NCI-H524 (cell line): ENCODE measurements around the gene RASGRP3.

Experiments used
- DNase-seq, 2 experiments: peaks; one replicate each; lab custom pipeline; 2025; lab: John Stamatoyannopoulos, UW

Gene RASGRP3

DNA sequence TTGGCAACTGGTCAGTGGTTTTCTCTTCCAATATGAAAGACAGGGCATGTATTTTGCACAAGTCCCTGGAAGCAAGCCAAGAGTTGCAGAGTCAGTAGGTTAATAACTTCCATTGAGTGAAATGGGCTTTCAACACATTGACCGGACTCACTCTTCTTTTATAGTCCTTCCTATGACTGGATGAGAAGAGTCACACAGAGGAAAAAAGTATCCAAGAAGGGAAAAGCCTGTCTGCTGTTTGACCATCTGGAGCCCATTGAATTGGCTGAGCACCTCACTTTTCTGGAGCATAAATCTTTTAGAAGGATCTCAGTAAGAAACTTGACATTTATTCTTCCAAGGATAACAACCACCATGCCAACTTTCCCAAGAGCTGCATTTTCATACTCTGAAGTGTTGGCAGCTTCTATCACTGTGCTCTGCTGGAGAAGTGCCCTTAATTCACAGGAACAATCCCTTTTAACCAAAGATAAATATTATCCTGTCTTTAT lies 45.4 kb downstream of the RASGRP3 start:
- DNase-seq: no peak

DNA sequence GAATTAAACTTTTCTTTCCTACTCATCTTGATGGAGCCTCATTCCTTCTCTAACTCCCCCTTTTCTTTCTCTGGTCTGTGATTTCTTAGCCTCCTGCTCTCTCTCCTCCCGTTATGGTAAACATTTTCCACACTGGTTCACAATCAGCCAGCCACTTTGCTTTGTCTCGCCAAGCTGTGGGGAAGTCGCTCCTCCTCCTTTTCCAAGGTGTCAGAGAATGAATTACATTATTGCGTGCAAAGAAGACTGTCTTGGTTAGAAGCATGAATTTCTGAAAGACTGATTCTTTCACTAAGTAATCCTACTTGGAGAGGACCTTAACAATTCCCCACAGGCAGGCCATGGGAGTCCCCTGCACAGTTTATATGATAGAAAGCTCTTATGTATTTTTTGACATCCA lies 46.1 kb downstream of the RASGRP3 start:
- DNase-seq: no peak

DNA sequence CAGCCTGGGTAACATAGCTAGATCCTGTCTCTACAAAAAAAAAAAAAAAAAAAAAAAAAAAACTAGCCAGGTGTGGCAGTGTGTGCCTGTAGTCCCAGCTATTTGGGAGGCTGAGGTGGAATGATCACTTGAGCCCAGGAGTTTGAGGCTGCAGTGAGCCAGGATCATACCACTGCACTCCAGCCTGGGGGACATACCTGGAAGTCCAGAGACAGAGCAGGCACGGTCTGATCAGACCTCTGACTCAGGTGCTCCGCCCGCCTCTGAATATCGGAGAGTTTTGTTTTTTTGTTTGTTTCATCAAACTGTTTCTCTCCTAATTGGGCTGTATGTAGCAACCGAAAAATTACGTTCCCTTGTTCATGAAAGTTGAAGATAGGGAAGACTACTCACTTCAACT lies 49.2 kb downstream of the RASGRP3 start:
- no peak for DNase-seq

DNA sequence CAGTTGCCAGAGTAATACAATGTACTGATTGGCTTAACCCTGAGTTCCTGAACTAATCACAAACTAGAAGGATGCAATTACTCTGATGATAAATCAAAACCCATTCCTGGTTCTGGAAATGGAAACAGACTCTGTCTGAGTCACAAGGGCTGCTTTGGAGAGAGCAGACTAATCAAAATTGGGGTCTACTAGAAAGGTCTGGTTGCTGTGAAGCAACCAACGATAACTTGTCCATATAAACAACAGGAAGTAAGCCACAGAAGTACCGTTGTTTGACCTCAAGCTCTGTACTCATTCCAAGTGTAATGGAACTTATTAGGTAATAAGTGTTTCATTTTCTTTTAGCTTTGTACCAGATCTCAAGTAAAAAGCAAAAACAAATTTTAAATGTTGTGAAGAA lies 49.7 kb downstream of the RASGRP3 start:
- no peak for DNase-seq

DNA sequence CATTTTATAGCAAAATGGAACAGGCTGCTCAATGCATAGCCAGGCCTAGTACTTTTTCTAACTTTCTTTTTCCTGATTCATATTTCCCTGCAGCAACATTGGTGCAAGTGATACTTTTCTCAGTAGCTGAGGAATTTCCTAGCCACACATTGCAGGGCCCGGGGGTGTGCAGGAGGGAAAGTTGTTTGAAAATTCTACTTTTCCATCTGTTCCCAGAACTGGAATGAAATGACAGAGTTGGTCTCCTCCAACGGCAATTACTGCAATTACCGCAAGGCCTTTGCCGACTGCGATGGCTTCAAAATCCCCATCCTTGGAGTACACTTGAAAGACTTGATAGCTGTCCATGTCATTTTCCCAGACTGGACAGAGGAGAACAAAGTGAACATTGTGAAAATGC lies 50.5 kb downstream of the RASGRP3 start:
- no peak for DNase-seq

DNA sequence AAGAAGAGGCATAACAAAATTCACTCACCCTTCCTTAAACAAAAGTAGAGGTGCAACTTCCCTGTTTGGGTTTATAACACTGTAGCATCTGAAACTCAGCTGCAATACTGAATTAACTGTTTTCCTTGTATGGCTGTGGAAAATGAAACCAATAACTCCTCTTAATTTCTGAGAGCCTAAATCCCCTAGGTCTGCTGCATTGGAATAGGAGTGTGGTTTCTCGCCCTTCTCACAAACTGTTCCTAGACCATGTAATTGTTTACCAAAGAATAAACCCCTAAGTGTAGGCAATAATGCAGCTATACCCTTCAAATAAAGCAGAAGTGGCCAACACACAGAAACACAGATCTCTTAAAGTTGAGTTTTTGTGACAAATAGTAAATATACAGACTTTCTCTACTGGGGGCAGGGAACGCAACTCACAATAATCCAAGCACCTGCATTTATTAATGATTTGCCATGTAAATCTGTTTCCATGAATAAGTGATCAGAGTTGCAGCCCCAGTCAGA lies 52.0 kb downstream of the RASGRP3 start:
- DNase-seq: no peak

DNA sequence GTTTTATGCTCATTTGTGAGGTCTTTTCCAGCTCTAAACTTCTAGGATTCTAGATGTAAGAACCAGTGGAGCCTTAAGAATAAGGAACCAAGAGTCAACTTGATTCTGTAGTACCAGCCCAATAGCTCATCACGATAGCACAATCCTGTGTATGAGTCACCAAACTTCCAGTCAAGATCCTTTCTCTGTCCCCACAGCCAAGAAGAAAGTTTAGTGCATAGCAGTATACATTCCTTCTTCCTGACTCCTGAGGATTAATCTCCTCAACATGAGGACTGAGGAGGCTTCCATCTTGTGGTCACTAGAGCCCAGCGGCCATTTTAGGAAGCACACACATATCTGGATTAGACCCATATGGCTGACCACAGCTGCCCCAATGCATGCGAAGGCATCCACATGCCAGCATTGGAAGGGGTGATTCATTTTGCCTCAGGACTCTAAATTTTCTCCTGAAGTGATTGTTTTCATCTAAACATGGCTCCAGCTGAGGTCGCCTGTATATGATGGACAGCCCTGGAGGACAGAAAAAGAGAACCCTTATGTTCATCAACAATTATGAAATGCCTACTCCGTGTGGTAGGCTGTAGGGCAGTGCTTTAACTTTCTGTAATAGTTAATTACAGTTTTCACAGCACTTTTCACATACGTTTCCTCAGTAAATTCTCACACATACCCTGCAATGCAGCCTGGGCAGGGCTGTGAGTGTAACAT lies 53.5 kb downstream of the RASGRP3 start:
- DNase-seq: no peak

DNA sequence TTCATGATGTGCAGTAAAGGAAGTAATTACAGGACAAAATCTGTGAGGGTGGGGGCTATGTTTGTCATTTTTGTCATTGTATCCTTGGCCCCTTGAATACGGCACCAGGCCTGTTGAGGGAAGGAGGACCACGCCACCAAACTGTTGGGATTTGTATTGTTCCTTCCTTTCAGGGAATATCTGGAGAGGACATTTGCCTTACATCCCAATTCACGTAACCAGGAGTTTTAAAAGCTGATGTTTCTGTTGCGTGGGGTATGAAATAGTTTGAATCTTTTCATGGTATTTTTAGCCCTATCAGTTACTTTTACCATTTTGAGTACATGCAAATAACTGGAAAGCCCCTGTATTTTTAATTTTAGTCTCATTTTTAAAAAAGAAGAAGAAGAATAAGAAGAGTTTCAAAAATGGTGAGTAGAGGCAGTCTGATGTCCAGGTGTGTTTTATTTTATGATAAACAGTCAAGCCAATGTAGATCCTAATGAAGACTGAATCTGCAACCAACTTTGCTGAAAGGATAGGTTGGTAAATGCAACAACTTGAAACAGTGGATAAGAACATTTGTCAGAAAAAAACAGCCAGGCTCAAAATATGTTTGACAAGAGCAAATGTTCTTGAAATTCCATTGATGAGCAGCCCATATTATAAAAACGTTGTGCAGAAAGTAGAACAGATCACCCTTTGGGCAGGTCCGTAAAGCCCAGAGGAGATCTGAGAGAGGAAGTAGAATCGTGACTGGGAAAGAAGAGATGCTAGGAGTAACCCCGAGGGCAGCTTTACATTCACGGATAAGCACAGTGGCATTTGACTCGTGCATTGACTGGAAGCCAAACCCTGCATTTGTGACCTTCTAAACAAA lies 54.5 kb downstream of the RASGRP3 start:
- no peak for DNase-seq

DNA sequence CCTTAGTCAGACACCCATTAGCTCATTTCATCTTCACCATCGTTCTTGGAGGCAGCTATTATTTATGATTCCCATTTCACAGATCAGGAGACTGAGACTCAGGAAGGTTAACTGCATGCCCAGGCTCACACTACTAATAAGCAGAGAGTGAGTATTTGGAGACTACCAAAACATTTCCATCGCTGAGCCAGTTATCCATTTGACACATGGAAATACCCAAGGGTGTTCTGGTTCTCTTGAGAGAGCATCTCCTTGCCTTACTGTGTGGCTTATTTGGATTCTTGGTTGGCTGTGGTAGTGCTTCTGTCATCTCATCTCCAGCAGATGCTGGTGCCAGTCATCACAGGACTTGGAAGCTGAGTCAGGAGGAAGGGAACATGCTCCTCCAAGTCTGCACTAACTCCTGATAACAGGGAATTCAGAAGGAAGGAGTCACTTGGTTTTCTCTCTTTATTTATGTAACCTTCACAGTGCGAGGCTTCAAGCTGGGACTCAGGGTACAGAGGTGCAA lies 55.2 kb downstream of the RASGRP3 start:
- DNase-seq: no peak

DNA sequence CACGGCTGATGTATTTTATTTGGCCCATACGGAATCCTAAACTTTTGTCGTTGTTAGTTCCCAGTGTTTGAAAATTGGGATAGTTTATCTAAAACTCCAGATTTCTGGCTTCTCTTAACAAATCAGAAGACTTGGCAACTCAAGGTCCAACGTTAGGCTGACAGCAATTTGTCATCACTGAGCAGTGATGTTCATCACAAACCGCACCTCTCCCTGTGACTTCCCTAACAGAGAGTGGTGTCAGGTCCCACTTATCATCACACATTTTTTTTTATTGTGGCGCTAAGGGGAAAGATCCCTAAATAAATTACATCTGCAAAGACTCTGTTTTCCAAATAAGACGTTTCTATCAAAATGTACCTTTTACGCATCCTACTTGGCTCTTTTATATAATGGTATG lies 55.7 kb downstream of the RASGRP3 start:
- DNase-seq: no peak

DNA sequence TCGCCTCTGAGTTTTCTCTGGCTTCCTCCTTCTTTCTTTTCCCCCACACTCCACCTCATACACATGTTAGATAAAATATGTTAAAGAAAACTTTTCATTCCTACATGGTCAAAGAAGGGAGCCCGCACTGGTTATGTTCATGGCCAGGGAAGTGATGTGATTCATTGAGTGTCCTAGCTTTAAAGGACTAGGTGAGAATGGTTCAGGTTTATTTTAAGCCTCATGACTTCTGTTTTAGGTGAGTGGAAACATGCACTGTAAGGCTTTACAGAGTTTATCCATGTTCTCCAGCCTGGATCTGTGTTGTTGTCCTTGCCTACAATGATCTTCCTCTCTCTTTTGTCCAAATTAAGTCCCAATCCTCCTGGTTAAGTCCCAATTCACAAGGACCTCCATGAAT lies 56.5 kb downstream of the RASGRP3 start:
- no peak for DNase-seq

DNA sequence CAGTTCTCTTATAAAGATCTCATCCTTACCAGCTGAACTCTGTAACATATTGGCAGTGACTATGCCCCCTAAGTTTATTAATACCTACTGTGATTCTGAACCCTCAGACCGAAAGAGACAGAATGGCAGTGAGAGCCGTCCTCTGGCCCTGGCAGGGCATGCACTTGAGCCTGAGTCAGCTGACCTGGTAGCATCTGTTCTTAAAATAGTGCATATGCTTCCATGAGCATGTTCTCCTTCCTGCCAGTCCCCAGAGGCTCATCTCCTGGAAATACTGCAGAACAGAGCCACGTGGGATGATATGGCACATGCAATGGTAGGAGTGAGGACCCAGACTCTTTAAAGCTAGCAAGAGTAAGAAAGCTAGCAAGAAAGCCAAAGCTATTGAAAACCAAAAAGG lies 59.0 kb downstream of the RASGRP3 start:
- peak; percentile 83 to 94 for DNase-seq

DNA sequence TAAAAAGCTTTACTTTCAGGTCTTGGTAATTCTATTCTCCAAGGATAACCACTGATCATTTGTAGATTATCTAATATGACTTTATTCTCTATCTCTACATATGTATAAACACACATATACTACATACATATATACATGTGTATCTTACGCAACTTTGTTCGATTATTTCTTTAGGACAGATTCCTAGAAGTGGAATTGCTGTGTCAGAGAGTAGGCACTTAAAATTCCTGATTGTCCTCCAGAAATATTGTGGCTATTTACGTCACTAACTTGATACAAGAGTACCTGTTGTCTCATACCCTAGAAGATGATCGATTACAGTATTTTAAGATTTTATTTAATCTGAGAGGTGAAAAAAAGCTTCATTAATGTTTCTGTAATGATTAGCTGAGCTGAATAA lies 64.8 kb downstream of the RASGRP3 start:
- DNase-seq: no peak

DNA sequence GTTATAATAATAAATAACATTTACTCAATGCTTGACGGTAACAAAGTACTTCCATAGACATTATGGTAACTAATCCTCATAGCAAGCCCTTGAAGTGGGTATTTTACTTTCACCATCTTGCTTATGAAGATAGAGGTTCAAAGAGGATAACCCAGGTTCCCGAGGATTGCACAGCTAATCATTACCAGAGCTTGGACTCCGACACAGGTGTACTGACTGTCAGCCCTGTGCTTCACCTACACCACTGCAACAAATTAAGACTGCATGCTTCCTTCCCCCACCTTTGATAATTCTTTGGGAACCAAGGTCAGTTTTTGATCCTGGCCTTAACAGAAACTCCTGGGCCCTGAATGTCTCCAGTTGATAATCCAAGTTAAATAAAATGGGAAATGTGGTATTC lies 73.8 kb downstream of the RASGRP3 start:
- DNase-seq: no peak

DNA sequence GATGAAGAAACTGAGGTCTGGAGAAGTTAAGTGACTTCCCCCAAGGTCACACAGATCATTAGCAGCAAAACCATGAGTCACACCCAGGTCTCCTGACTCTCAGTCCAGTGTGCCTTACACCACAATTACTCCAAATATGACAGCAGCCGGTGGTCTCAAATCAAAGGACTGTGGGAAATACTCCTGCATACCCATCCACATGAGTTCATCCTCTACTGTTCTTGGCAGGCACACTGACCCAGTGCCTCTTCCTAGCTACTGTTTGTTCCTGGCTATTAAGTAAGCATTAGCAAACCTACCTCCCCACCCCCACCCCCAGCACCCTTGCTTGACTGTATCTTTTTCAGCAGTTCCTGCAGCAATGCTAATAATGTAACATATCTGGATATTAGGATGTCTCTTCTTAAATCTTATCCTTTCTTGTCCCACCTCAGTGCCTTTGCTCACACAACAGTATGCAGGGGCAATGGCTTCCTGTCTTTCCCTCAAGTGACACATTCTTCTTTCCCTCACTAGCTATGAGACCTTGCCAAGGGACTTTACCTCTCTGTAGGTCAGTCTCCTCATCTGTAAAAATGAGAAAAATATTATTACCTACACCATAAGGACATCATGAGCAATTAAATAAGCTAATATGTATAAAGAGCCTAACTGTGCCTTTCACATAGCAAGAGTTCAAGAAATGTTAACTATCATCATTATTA lies 76.5 kb downstream of the RASGRP3 start:
- no peak for DNase-seq

DNA sequence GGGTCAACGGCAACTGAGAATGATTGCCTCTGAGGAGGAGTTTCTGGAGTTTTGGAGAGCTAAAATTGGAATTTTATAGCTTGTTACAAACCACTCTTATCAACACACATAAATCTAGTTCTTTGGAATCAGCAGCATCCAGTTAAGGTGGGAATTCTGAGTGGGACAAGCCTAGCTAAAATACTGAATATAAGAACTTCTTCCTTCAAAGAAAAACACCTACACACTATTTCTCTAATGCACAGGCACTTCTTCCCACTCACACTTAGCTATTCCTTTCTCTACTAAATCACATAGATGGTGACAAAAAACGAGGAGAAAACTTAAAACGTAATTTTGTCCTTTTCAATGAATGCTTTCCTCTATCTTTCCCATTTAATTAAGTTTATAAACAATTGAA lies 79.2 kb downstream of the RASGRP3 start:
- DNase-seq: no peak

DNA sequence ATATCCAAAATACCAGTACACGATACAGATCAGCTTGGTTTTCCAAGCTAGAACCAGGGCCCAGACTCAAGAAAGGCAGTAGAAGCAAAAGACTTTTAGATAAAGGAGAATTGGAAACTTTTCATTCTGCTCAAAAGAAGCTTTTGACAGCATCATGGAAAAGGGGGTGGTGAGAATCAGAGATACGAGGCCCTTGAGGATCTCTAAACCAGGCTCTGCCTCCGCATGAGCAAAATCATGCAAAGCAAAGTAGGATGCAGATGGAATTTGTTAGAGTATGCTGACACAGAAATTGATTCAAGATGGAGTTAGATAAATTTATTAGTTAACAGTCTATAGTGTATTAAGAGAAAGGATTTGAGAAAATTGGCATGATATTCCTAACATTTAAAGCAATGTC lies 82.9 kb downstream of the RASGRP3 start:
- no peak for DNase-seq

DNA sequence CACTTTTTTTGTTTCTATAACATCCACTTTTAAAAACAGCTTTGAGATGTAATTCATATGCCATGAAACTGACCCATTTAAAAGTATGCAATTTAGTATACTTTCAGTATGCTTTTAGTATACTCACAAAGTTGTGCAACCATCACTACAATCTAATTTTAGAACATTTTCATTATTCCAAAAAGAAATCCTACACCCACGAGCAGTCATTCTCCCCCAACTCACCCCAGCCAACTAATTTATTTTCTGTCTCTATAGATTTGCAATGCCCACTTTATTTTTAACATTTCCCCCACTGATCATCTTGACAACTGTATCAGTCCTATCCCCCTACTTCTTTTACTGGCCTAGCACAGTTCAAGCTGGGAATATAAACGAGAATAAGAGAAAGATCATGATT lies 83.6 kb downstream of the RASGRP3 start:
- no peak for DNase-seq

DNA sequence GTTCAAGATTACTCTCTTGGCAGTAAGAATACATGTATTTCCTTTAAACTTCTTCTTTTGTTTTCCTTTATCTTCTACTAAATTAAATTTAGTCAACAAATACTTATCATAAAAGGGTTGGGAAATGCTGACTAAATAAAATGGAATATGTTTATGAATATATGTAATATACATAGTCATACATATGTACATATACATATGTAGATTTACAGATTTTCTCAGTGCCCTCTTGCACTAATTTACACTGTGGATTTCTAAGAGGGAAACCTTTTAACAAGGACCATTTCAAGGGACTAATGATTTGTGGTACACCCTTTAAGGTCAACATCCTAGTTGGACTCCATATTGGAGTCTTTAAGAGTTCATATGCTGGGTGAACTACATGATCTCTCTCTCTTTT lies 85.4 kb downstream of the RASGRP3 start:
- no peak for DNase-seq

DNA sequence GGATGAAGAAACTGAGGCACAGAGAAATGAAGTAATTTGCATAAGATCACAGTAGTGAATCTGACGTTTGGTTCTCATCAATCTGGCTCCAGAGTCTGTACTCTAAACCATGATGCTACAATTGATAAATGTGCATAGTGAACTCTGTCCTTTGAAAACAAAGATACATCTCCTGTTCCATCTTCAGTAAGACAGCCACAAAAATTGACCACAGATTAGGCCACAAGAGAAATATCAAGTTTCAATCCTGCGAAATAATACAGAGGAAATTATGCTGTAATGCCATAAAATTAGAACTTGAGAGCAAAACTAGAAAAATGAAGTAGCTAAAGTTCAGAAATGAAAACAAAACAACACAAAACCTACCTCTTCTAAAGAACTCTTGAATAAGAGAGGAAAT lies 94.2 kb downstream of the RASGRP3 start:
- DNase-seq: no peak

DNA sequence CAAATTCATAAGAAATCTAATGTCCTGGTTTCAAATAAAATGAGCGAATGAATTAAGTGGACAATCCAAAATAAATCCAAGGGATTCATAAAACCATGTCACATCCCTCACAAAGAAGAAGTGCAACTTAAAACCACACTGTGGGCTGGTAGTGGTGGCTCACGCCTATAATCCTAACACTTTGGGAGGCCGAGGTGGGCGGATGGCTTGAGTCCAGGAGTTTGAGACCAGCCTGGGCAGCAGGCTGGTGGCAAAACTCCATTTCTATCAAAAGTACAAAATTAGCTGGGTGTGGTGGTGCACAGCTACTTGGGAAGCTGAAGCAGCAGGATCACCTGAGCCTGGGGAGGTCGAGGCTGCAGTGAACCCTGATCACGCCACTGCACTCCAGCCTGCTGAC lies 97.2 kb downstream of the RASGRP3 start:
- no peak for DNase-seq

DNA sequence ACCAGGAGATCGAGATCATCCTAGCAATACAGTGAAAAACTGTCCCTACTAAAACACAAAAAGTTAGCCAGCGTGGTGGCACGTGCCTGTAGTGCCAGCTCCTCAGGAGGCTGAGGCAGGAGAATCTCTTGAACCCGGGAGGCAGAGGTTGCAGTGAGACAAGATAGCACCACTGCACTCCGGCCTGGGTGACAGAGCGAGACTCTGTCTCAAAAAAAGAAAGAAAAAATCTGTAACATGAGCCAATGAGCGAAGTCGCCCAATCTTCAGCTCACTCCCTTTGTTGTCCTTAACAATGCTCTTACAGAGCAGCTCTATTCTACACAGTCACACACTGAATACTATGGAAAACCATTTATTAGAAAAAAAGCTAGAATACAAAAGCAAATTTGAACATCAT lies 100.6 kb downstream of the RASGRP3 start:
- no peak for DNase-seq
